Esophagus squamous epithelium (tissue), 5 donors: ENCODE measurements around the gene ARHGEF40. TPM values are rescaled to one million over a fixed set of nuclear protein-coding genes. Genes with fewer than 3 reads are reported as not detected.

Experiments used
- DNase-seq: peaks from one replicate; lab custom pipeline; 2025; lab: John Stamatoyannopoulos, UW
- H3K27ac ChIP-seq, 4 donors: fragments of 200-600 bp; sonication (generic); one replicate each; pipeline ENCODE4 v1.5.1; 2016 to 2019; ENCODE audit warnings: mild to moderate bottlenecking in 1 of 4
- H3K27me3 ChIP-seq, 4 donors: fragments of 200-600 bp; sonication (generic); 1 replicate in 3 of 4; 2 replicates in 1 of 4; pipeline versions ENCODE4 v1.5.1 to v1.6.0; 2017 to 2021; ENCODE audit warnings: antibody characterized with exemption in 1 of 4
- H3K36me3 ChIP-seq, 3 donors: fragments of 200-600 bp; sonication (generic); one replicate each; pipeline ENCODE4 v1.5.1; 2016 to 2019
- H3K4me1 ChIP-seq, 3 donors: fragments of 200-600 bp; sonication (generic); one replicate each; pipeline ENCODE4 v1.5.1; 2017 to 2019
- H3K4me3 ChIP-seq, 4 donors: fragments of 200-600 bp; sonication (generic); 1 replicate in 3 of 4; 2 replicates in 1 of 4; pipeline ENCODE4 v1.5.1; 2016 to 2019; ENCODE audit warnings: mild to moderate bottlenecking in 2 of 4, moderate library complexity in 1 of 4
- H3K9me3 ChIP-seq, 3 donors: fragments of 200-600 bp; sonication (generic); one replicate each; pipeline ENCODE4 v1.5.1; 2016 to 2019
- CTCF ChIP-seq, 6 experiments: fragments of 450-650 bp in 4 of 6; fragments of 200-600 bp in 2 of 6; sonication (generic) in 2 of 6; IDR thresholded peaks; one replicate each; pipeline ENCODE4 v1.5.1; 2016 to 2019; ENCODE audit warnings: antibody characterized with exemption in 6 of 6, mild to moderate bottlenecking in 4 of 6, moderate library complexity in 4 of 6
- POLR2A ChIP-seq, 4 donors: fragments of 450-650 bp; IDR thresholded peaks; one replicate each; pipeline ENCODE4 v1.6.1; 2017; ENCODE audit warnings: antibody characterized with exemption in 4 of 4, mild to moderate bottlenecking in 4 of 4, moderate library complexity in 3 of 4
- WGBS, 2 donors: methylation state at CpG; one replicate each; pipeline ENCODE4 v1.1.5; 2018; 5-methylcytosine and 5-hydroxymethylcytosine counted together
- intact Hi-C: fragments of 100-400 bp; cut with DNase I; formaldehyde crosslinking; loops from one replicate; pipeline ENCODE4 v1.15.0; 2022
- total RNA-seq, 4 donors: library from RNA; depleted of rRNA; stranded (reverse); fragments of >200 nt; gene quantifications; one replicate each; pipeline ENCODE4 v1.1.0, GENCODE V29; 2016
- donor health status: DM: yes; HTN: yes; CAD: no.

Gene ARHGEF40
- total RNA-seq, 4 donors from 2014 or later, result 1.3 to 10.3 (median 3.6) TPM

DNA sequence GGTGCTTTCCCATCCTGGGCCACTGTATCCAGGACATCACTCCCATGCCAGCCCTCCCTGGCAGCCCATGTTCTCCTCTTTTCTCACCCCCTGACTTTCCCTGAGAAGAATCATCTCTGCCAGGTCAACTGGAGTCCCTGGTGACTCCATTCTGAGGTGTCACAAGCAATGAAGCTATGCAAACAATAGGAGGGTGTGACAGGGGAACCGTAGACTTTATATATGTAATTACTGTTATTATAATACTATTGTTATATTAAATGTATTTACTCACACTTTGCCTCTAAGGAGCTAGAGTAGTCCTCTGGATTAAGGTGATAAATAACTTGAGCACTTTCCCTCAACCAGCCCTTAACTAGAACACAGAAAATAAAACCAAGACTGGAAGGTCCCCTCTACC, 19.2 kb downstream of the ARHGEF40 start:
- peaks cover 20 to 74% (median 25%) of the 10 kb centered on the region in 3 donors for H3K36me3 ChIP-seq
- intact Hi-C loops, result no loop called here

GRCh38 chr14:21089877-21090193, 19.7 kb downstream of the ARHGEF40 start:
- Histone ChIP-seq H3K36me3 (peaks cover 20 to 70% (median 25%) of the 10 kb centered on the region in 3 donors), H3K9me3 (no peaks in the 10 kb centered on the region), H3K4me1 (peaks cover 7 to 60% (median 21%) of the 10 kb centered on the region in 3 donors), H3K4me3 (no peak overlapping the region), H3K27me3 (no peaks in the 10 kb centered on the region), H3K27ac (no peak overlapping the region)
- no peak for TF ChIP-seq CTCF (IDR thresholded peaks at IDR 0.05)
- TF ChIP-seq POLR2A (IDR thresholded peaks at IDR 0.05), result no peak
- DNase-seq, result no peak
- 78 to 87% methylated on average over 5 of the region's 5 CpGs for WGBS, 2 donors
- intact Hi-C loops, result loop anchor here (10.0 kb wide), 1 partner anchor 75 kb away; no protein-coding TSS in a partner anchor

More for the DNA sequence above, 19.2 kb downstream of the ARHGEF40 start:
- Histone ChIP-seq H3K4me3 (no peak overlapping the region), H3K9me3 (no peaks in the 10 kb centered on the region), H3K27me3 (no peaks in the 10 kb centered on the region), H3K27ac (no peak overlapping the region), H3K4me1 (peaks cover 6 to 60% (median 19%) of the 10 kb centered on the region in 3 donors)
- DNase-seq, result no peak
- 24 to 33% methylated on average over 1 of the region's 1 CpG for WGBS, 2 donors
- TF ChIP-seq POLR2A (IDR thresholded peaks at IDR 0.05) (no peak), CTCF (IDR thresholded peaks at IDR 0.05) (no peak)

GRCh38 chr14:21090194-21090939, 20.3 kb downstream of the ARHGEF40 start:
- WGBS, 2 donors, result 83 to 88% methylated on average over 9 of the region's 45 CpGs
- H3K36me3 ChIP-seq, result peaks cover 20 to 70% (median 25%) of the 10 kb centered on the region in 3 donors
- DNase-seq, result no peak
- TF ChIP-seq CTCF (IDR thresholded peaks at IDR 0.05) (peak in 5 of 6 experiments; percentile 12 to 52 (median 44)), POLR2A (IDR thresholded peaks at IDR 0.05) (no peak)
- no peaks in the 10 kb centered on the region for H3K9me3 ChIP-seq
- H3K4me1 ChIP-seq, result peaks cover 7 to 60% (median 18%) of the 10 kb centered on the region in 3 donors
- H3K27me3 ChIP-seq, result no peaks in the 10 kb centered on the region
- intact Hi-C loops, result loop anchor here (10.0 kb wide), 1 partner anchor 76 kb away; no protein-coding TSS in a partner anchor
- no peak overlapping the region for H3K27ac ChIP-seq
- H3K4me3 ChIP-seq, result no peak overlapping the region

DNA sequence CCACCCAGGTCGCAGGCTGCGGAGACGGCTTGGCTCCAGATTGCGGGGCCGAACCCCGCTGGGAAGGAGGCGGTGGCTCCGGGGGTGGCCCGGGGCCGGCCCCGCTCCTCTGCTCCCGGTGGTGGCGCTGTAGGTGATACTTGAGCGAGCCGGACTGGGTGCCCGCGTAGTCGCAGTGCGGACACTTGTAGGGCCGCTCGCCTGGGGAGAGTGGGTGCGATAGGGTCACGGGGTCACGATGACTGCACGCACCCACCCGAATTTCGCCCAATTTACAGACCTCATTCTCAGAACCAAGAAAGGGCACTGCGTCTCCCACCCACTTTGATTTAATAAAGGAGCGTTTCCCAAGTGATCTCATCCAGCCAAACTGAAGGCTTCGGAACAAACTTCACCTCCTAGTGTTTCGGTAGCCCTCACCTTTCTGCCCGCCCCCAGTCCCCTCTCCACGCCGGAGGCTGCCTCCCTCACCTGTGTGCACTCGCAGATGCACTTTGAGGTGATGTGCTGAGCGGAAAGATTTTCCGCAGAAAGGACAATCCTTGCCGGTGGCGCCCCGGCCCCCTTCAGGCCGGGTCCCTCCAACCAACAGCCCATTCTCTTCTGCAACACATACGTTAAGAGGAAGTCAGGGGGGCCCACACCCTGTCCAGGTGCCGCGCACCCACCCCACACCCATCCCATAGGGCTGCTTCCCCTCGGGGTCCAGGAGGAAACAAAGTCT, 21.0 kb downstream of the ARHGEF40 start:
- no peaks in the 10 kb centered on the region for H3K9me3 ChIP-seq
- no peak for DNase-seq
- H3K4me3 ChIP-seq, result no peak overlapping the region
- H3K27me3 ChIP-seq, result no peaks in the 10 kb centered on the region
- peaks cover 7 to 63% (median 18%) of the 10 kb centered on the region in 3 donors for H3K4me1 ChIP-seq
- WGBS, 2 donors, result 84 to 87% methylated on average over 20 to 25 of the region's 45 CpGs
- intact Hi-C loops, result loop anchor here (10.0 kb wide), 1 partner anchor 76 kb away; no protein-coding TSS in a partner anchor
- no peak overlapping the region for H3K27ac ChIP-seq
- peaks cover 20 to 66% (median 25%) of the 10 kb centered on the region in 3 donors for H3K36me3 ChIP-seq
- TF ChIP-seq CTCF (IDR thresholded peaks at IDR 0.05), result no peak
- TF ChIP-seq POLR2A (IDR thresholded peaks at IDR 0.05), result no peak
